KOPT-K1 (cell line): ENCODE measurements around the gene FHAD1.

ENCODE experiments used
- H3K27ac ChIP-seq: fragments of 200-600 bp; sonication (generic); 2 replicates; pipeline ENCODE4 v1.5.1; 2016; ENCODE audit warnings: antibody characterized with exemption, mild to moderate bottlenecking, low read depth, low read length; ENCODE audit not compliant: poor library complexity, severe bottlenecking
- H3K36me3 ChIP-seq: fragments of 200-600 bp; sonication (generic); 2 replicates; pipeline ENCODE4 v1.5.1; 2017; ENCODE audit warnings: antibody characterized with exemption, mild to moderate bottlenecking, low read length, moderate library complexity; ENCODE audit not compliant: insufficient read depth
- H3K9me3 ChIP-seq: fragments of 200-600 bp; sonication (generic); 2 replicates; pipeline ENCODE4 v1.5.1; 2017; ENCODE audit warnings: antibody characterized with exemption, low read length, mild to moderate bottlenecking; ENCODE audit not compliant: insufficient read depth, poor library complexity, severe bottlenecking

Gene FHAD1

GRCh38 chr1:15352128-15352957 lies 105.3 kb downstream of the FHAD1 start:
- no peak overlapping the region for H3K27ac ChIP-seq
- no peaks in the 10 kb centered on the region for H3K36me3 ChIP-seq
- H3K9me3 ChIP-seq, result no peaks in the 10 kb centered on the region

- no peak overlapping the region for H3K27ac ChIP-seq
- H3K9me3 ChIP-seq, result no peaks in the 10 kb centered on the region
- no peaks in the 10 kb centered on the region for H3K36me3 ChIP-seq
Observed at GRCh38 chr1:15353839-15354579, 107.0 kb downstream of the FHAD1 start.

- Histone ChIP-seq H3K9me3 (no peaks in the 10 kb centered on the region), H3K36me3 (no peaks in the 10 kb centered on the region), H3K27ac (no peak overlapping the region)
Observed at GRCh38 chr1:15354580-15354965, 107.5 kb downstream of the FHAD1 start.

- H3K9me3 ChIP-seq, result no peaks in the 10 kb centered on the region
- H3K27ac ChIP-seq, result no peak overlapping the region
- H3K36me3 ChIP-seq, result no peaks in the 10 kb centered on the region
Observed at GRCh38 chr1:15355968-15356625, 109.1 kb downstream of the FHAD1 start.

- Histone ChIP-seq H3K36me3 (no peaks in the 10 kb centered on the region), H3K9me3 (no peaks in the 10 kb centered on the region), H3K27ac (no peak overlapping the region)
Observed at GRCh38 chr1:15357612-15358207, 110.7 kb downstream of the FHAD1 start.

GRCh38 chr1:15358565-15359133 lies 111.6 kb downstream of the FHAD1 start:
- H3K36me3 ChIP-seq, result no peaks in the 10 kb centered on the region
- no peaks in the 10 kb centered on the region for H3K9me3 ChIP-seq
- no peak overlapping the region for H3K27ac ChIP-seq

- no peaks in the 10 kb centered on the region for H3K9me3 ChIP-seq
- H3K36me3 ChIP-seq, result no peaks in the 10 kb centered on the region
- no peak overlapping the region for H3K27ac ChIP-seq
Observed at GRCh38 chr1:15360700-15361099, 113.7 kb downstream of the FHAD1 start.

- no peak overlapping the region for H3K27ac ChIP-seq
- H3K9me3 ChIP-seq, result no peaks in the 10 kb centered on the region
- no peaks in the 10 kb centered on the region for H3K36me3 ChIP-seq
Observed at GRCh38 chr1:15362096-15362736, 115.2 kb downstream of the FHAD1 start.

- no peak overlapping the region for H3K27ac ChIP-seq
- no peaks in the 10 kb centered on the region for H3K36me3 ChIP-seq
- H3K9me3 ChIP-seq, result no peaks in the 10 kb centered on the region
Observed at GRCh38 chr1:15362737-15363128, 115.7 kb downstream of the FHAD1 start.

- no peaks in the 10 kb centered on the region for H3K36me3 ChIP-seq
- no peak overlapping the region for H3K27ac ChIP-seq
- H3K9me3 ChIP-seq, result no peaks in the 10 kb centered on the region
Observed at GRCh38 chr1:15364740-15365139, 117.7 kb downstream of the FHAD1 start.

GRCh38 chr1:15368888-15369287 lies 121.9 kb downstream of the FHAD1 start:
- Histone ChIP-seq H3K27ac (no peak overlapping the region), H3K36me3 (no peaks in the 10 kb centered on the region), H3K9me3 (no peaks in the 10 kb centered on the region)

- H3K9me3 ChIP-seq, result no peaks in the 10 kb centered on the region
- H3K27ac ChIP-seq, result no peak overlapping the region
- H3K36me3 ChIP-seq, result no peaks in the 10 kb centered on the region
Observed at GRCh38 chr1:15370268-15370667, 123.2 kb downstream of the FHAD1 start.

- Histone ChIP-seq H3K36me3 (no peaks in the 10 kb centered on the region), H3K9me3 (no peaks in the 10 kb centered on the region), H3K27ac (no peak overlapping the region)
Observed at GRCh38 chr1:15370781-15371520, 123.9 kb downstream of the FHAD1 start.
